K562 (cell line): ENCODE data around the gene DNAH8.

ENCODE experiments used
- EZH2 ChIP-seq: IDR thresholded peaks from 2 replicates; pipeline ENCODE4 v1.6.1; 2012; ENCODE audit warnings: low read depth, mild to moderate bottlenecking, inconsistent platforms, low read length, borderline replicate concordance
- HDGF ChIP-seq: fragments of 450-650 bp; IDR thresholded peaks from 2 replicates; pipeline ENCODE4 v1.6.1; 2016
- NCOA2 ChIP-seq, 2 experiments: fragments of 450-650 bp; IDR thresholded peaks; 2 replicates each; pipeline ENCODE4 v1.6.1; 2018; ENCODE audit warnings: mild to moderate bottlenecking in 2 of 2, moderate library complexity in 1 of 2; ENCODE audit not compliant: partially characterized antibody in 2 of 2
- NR2C2 ChIP-seq, 2 experiments: fragments of 200-800 bp in 1 of 2; sonication (Bioruptor generic) in 1 of 2; sonication (generic) in 1 of 2; formaldehyde crosslinking in 1 of 2; IDR thresholded peaks; 2 replicates each; pipeline versions ENCODE4 v1.6.1 to v1.8.0; 2016 to 2022; ENCODE audit warnings: mild to moderate bottlenecking in 1 of 2, missing compliant biosample characterization in 1 of 2, missing genetic modification characterization in 1 of 2, missing genetic modification reagents in 1 of 2
- NR2F6 ChIP-seq: fragments of 450-650 bp; formaldehyde crosslinking; IDR thresholded peaks from 2 replicates; pipeline ENCODE4 v1.4.0; 2020; ENCODE audit warnings: mild to moderate bottlenecking
- PHF8 ChIP-seq: fragments of 200-600 bp; sonication (generic); IDR thresholded peaks from 2 replicates; pipeline ENCODE4 v1.6.1; 2012; ENCODE audit warnings: mixed run types, mild to moderate bottlenecking, inconsistent platforms, low read length, moderate library complexity, borderline replicate concordance
- RCOR1 ChIP-seq, 2 experiments: IDR thresholded peaks; 2 replicates each; pipeline ENCODE4 v1.6.1; 2012; ENCODE audit warnings: low read depth in 2 of 2, low read length in 2 of 2, borderline replicate concordance in 1 of 2, improper control_type of control experiment in 1 of 2
- SMAD2 ChIP-seq: fragments of 150-350 bp; IDR thresholded peaks from 2 replicates; pipeline ENCODE4 v1.6.1; 2014; ENCODE audit warnings: low read depth, mild to moderate bottlenecking, low read length
- ZNF274 ChIP-seq: IDR thresholded peaks from 2 replicates; pipeline ENCODE4 v1.6.1; 2011; ENCODE audit warnings: low read depth, mild to moderate bottlenecking, low read length, moderate library complexity, borderline replicate concordance
- ZNF431 ChIP-seq: sonication (generic); formaldehyde crosslinking; IDR thresholded peaks from 2 replicates; pipeline ENCODE4 v1.8.0; 2022; ENCODE audit warnings: mild to moderate bottlenecking, missing genetic modification reagents
- TF ChIP-seq, protein P1 (sequence below): sonication (generic); formaldehyde crosslinking; IDR thresholded peaks from 2 replicates; pipeline ENCODE4 v1.8.1; 2023; ENCODE audit warnings: missing genetic modification reagents, mild to moderate bottlenecking, borderline replicate concordance
- TF ChIP-seq, protein P2 (sequence below): sonication (generic); formaldehyde crosslinking; IDR thresholded peaks from 2 replicates; pipeline ENCODE4 v1.9.0; 2022; ENCODE audit warnings: mild to moderate bottlenecking, missing genetic modification reagents
- TF ChIP-seq, protein P3 (sequence below), 3 experiments: IDR thresholded peaks in 2 of 3; conservative IDR thresholded peaks in 1 of 3; 2 replicates each; pipeline ENCODE4 v1.5.1; 2011 to 2012; ENCODE audit warnings: low read length in 3 of 3, mild to moderate bottlenecking in 3 of 3, control low read depth in 2 of 3, improper control_type of control experiment in 1 of 3, inconsistent platforms in 1 of 3, low read depth in 1 of 3, mixed read lengths in 1 of 3, moderate library complexity in 1 of 3; ENCODE audit not compliant: insufficient read depth in 2 of 3

DNA sequence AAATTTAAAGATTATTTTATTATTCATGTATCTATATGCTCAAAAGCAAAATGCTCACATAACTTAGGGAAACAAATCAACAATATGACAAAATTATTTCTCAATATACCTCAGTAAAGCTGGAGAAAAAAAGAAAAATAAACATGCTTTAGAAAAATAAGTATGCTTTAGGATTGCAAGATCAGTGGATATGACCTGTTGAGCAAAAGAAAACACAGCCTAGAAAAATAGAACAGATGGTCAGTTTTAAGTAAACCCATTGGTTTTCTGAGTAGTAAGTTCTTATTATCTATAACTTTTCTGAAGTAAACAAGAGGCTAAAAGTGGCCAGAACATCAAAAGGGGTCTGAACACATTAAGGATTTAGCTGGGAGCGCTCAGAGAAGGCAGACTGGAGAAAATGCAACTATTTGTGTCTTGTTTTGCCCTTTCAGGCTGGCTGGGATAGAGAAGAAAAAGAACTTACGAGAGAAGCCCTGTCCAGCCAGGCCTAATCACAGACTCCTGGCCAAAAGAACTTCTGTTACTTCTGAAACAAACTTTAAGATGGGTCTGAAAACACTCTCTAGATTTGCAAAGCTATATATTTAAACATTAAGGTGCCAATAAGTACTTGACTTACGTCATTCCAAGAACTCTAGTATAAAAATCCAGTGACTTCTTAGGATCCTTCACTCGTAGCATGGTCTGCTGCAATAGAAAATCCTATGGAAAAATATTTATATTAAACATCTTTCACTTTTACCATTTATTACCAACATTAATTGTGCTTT lies 28.7 kb upstream of the DNAH8 start:
- TF ChIP-seq, protein P1, sequence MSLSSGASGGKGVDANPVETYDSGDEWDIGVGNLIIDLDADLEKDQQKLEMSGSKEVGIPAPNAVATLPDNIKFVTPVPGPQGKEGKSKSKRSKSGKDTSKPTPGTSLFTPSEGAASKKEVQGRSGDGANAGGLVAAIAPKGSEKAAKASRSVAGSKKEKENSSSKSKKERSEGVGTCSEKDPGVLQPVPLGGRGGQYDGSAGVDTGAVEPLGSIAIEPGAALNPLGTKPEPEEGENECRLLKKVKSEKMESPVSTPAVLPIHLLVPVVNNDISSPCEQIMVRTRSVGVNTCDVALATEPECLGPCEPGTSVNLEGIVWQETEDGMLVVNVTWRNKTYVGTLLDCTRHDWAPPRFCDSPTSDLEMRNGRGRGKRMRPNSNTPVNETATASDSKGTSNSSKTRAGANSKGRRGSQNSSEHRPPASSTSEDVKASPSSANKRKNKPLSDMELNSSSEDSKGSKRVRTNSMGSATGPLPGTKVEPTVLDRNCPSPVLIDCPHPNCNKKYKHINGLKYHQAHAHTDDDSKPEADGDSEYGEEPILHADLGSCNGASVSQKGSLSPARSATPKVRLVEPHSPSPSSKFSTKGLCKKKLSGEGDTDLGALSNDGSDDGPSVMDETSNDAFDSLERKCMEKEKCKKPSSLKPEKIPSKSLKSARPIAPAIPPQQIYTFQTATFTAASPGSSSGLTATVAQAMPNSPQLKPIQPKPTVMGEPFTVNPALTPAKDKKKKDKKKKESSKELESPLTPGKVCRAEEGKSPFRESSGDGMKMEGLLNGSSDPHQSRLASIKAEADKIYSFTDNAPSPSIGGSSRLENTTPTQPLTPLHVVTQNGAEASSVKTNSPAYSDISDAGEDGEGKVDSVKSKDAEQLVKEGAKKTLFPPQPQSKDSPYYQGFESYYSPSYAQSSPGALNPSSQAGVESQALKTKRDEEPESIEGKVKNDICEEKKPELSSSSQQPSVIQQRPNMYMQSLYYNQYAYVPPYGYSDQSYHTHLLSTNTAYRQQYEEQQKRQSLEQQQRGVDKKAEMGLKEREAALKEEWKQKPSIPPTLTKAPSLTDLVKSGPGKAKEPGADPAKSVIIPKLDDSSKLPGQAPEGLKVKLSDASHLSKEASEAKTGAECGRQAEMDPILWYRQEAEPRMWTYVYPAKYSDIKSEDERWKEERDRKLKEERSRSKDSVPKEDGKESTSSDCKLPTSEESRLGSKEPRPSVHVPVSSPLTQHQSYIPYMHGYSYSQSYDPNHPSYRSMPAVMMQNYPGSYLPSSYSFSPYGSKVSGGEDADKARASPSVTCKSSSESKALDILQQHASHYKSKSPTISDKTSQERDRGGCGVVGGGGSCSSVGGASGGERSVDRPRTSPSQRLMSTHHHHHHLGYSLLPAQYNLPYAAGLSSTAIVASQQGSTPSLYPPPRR = no peak
- TF ChIP-seq ZNF431 (CRISPR knock-in tag) (no peak), EZH2 (no peak), PHF8 (no peak), NR2F6 (no peak), SMAD2 (no peak), RCOR1 (IDR thresholded peaks at IDR 0.05; ENCODE audit: borderline replicate concordance in 1 of 2, low read depth in 2 of 2, low read length in 2 of 2) (no peak), ZNF274 (no peak), HDGF (no peak), NCOA2 (IDR thresholded peaks at IDR 0.05; ENCODE audit: partially characterized antibody in 2 of 2) (no peak), NR2C2 (CRISPR knock-in tag; IDR thresholded peaks at IDR 0.05) (no peak), NR2C2 (tag; IDR thresholded peaks at IDR 0.05) (no peak)
- TF ChIP-seq, protein P2, sequence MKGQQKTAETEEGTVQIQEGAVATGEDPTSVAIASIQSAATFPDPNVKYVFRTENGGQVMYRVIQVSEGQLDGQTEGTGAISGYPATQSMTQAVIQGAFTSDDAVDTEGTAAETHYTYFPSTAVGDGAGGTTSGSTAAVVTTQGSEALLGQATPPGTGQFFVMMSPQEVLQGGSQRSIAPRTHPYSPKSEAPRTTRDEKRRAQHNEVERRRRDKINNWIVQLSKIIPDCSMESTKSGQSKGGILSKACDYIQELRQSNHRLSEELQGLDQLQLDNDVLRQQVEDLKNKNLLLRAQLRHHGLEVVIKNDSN (CRISPR knock-in tag) = no peak
- TF ChIP-seq, protein P3, sequence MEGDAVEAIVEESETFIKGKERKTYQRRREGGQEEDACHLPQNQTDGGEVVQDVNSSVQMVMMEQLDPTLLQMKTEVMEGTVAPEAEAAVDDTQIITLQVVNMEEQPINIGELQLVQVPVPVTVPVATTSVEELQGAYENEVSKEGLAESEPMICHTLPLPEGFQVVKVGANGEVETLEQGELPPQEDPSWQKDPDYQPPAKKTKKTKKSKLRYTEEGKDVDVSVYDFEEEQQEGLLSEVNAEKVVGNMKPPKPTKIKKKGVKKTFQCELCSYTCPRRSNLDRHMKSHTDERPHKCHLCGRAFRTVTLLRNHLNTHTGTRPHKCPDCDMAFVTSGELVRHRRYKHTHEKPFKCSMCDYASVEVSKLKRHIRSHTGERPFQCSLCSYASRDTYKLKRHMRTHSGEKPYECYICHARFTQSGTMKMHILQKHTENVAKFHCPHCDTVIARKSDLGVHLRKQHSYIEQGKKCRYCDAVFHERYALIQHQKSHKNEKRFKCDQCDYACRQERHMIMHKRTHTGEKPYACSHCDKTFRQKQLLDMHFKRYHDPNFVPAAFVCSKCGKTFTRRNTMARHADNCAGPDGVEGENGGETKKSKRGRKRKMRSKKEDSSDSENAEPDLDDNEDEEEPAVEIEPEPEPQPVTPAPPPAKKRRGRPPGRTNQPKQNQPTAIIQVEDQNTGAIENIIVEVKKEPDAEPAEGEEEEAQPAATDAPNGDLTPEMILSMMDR (IDR thresholded peaks at IDR 0.05 in 2 of 3, conservative IDR thresholded peaks at IDR 0.05 in 1 of 3; ENCODE audit: insufficient read depth in 2 of 3, low read depth in 1 of 3, low read length in 3 of 3) = no peak
